HepG2 (cell line): Measurements from ENCODE around the gene GNG12. TPM values are rescaled to one million over a fixed set of nuclear protein-coding genes. Genes with fewer than 3 reads are reported as not detected.

Source experiments
- BHLHE40 ChIP-seq: IDR thresholded peaks from 2 replicates; pipeline ENCODE4 v1.6.1; 2011; ENCODE audit warnings: low read length, improper control_type of control experiment
- CREB3 ChIP-seq: sonication (generic); formaldehyde crosslinking; IDR thresholded peaks from 2 replicates; pipeline ENCODE4 v1.5.0; 2020; ENCODE audit warnings: missing genetic modification reagents
- ELK4 ChIP-seq: sonication (generic); formaldehyde crosslinking; IDR thresholded peaks from 2 replicates; pipeline ENCODE4 v1.9.0; 2021; ENCODE audit warnings: missing genetic modification reagents, borderline replicate concordance
- GTF3A ChIP-seq: sonication (generic); formaldehyde crosslinking; conservative IDR thresholded peaks from 2 replicates; pipeline ENCODE4 v1.4.0; 2020; ENCODE audit warnings: mild to moderate bottlenecking, missing genetic modification reagents
- HNRNPK ChIP-seq: fragments of 200-400 bp; formaldehyde crosslinking; IDR thresholded peaks from 2 replicates; pipeline ENCODE4 v1.6.1; 2018; ENCODE audit warnings: low read length, low read depth, moderate library complexity, mild to moderate bottlenecking; ENCODE audit not compliant: poor library complexity, severe bottlenecking
- HOXA7 ChIP-seq: sonication (generic); formaldehyde crosslinking; IDR thresholded peaks from 2 replicates; pipeline ENCODE4 v1.8.1; 2022; ENCODE audit warnings: mild to moderate bottlenecking, missing genetic modification reagents, moderate library complexity
- MAFF ChIP-seq: IDR thresholded peaks from 2 replicates; pipeline ENCODE4 v1.6.1; 2011; ENCODE audit warnings: low read depth, low read length, improper control_type of control experiment
- MLXIP ChIP-seq: sonication (generic); formaldehyde crosslinking; IDR thresholded peaks from 2 replicates; pipeline ENCODE4 v1.9.0; 2021; ENCODE audit warnings: missing genetic modification reagents, borderline replicate concordance
- PHF20 ChIP-seq: sonication (generic); formaldehyde crosslinking; IDR thresholded peaks from 2 replicates; pipeline ENCODE4 v1.5.0; 2020; ENCODE audit warnings: mild to moderate bottlenecking, missing genetic modification reagents
- RARA ChIP-seq: IDR thresholded peaks from 2 replicates; pipeline ENCODE4 v1.6.1; 2016; ENCODE audit warnings: missing genetic modification reagents, missing compliant biosample characterization
- RNF219 ChIP-seq: sonication (generic); formaldehyde crosslinking; IDR thresholded peaks from 2 replicates; pipeline ENCODE4 v1.5.0; 2020; ENCODE audit warnings: mild to moderate bottlenecking, missing genetic modification reagents
- RXRB ChIP-seq: IDR thresholded peaks from 2 replicates; pipeline ENCODE4 v1.6.1; 2016; ENCODE audit warnings: borderline replicate concordance, missing genetic modification reagents, missing compliant biosample characterization
- SP140L ChIP-seq: sonication (generic); formaldehyde crosslinking; IDR thresholded peaks from 2 replicates; pipeline ENCODE4 v1.4.0; 2020; ENCODE audit warnings: missing genetic modification reagents, borderline replicate concordance
- TGIF2 ChIP-seq: IDR thresholded peaks from 2 replicates; pipeline ENCODE4 v1.6.1; 2016; ENCODE audit warnings: control low read depth, missing compliant biosample characterization
- XRCC5 ChIP-seq: fragments of 200-400 bp; formaldehyde crosslinking; optimal IDR thresholded peaks from 2 replicates; pipeline ENCODE3; 2017; ENCODE audit warnings: mild to moderate bottlenecking, low read length
- ZNF274 ChIP-seq: sonication (generic); formaldehyde crosslinking; IDR thresholded peaks from 2 replicates; pipeline ENCODE4 v1.5.1; 2020; ENCODE audit warnings: mild to moderate bottlenecking, missing genetic modification reagents
- ZNF275 ChIP-seq: sonication (generic); formaldehyde crosslinking; IDR thresholded peaks from 2 replicates; pipeline ENCODE4 v1.8.0; 2022; ENCODE audit warnings: missing genetic modification reagents, mild to moderate bottlenecking, inconsistent platforms, borderline replicate concordance
- ZNF317 ChIP-seq: sonication (generic); formaldehyde crosslinking; IDR thresholded peaks from 2 replicates; pipeline ENCODE4 v1.5.0; 2020; ENCODE audit warnings: mild to moderate bottlenecking, missing genetic modification reagents
- ZNF333 ChIP-seq: sonication (generic); formaldehyde crosslinking; IDR thresholded peaks from 2 replicates; pipeline ENCODE4 v1.4.0; 2020; ENCODE audit warnings: mild to moderate bottlenecking, missing genetic modification reagents, borderline replicate concordance
- ZNF33A ChIP-seq: sonication (generic); formaldehyde crosslinking; IDR thresholded peaks from 2 replicates; pipeline ENCODE4 v1.5.1; 2020; ENCODE audit warnings: missing genetic modification reagents, mild to moderate bottlenecking, moderate library complexity, borderline replicate concordance
- ZNF570 ChIP-seq: sonication (generic); formaldehyde crosslinking; IDR thresholded peaks from 2 replicates; pipeline ENCODE4 v1.4.0; 2020; ENCODE audit warnings: mild to moderate bottlenecking, missing genetic modification reagents, borderline replicate concordance
- ZNF883 ChIP-seq: sonication (generic); formaldehyde crosslinking; IDR thresholded peaks from 2 replicates; pipeline ENCODE4 v1.5.1; 2020; ENCODE audit warnings: mild to moderate bottlenecking, missing genetic modification reagents; ENCODE audit errors: not compliant biosample characterization
- ZSCAN21 ChIP-seq: sonication (generic); formaldehyde crosslinking; IDR thresholded peaks from 2 replicates; pipeline ENCODE4 v1.8.0; 2022; ENCODE audit warnings: mild to moderate bottlenecking, missing genetic modification reagents, moderate library complexity, borderline replicate concordance
- polyA plus RNA-seq, 8 experiments: library from polyadenylated mRNA; depleted of rRNA in 3 of 8; stranded (reverse) in 7 of 8; unstranded in 1 of 8; fragments of >200 nt; fragmentation: Illumina TruSeq in 4 of 8; extraction: Trizol in 4 of 8; gene quantifications; 2 replicates each; pipeline versions ENCODE4 v1.2.1 to v1.2.3, GENCODE V29; 2011 to 2016; ENCODE audit warnings: low read depth in 4 of 8, missing spikeins in 1 of 8, mixed read lengths in 1 of 8; ENCODE audit not compliant: insufficient read depth in 1 of 8
- total RNA-seq, 5 experiments: library from RNA; depleted of rRNA; stranded (reverse); fragments of >200 nt; fragmentation: Illumina TruSeq; extraction: Trizol; gene quantifications; 2 replicates each; pipeline ENCODE4 v1.2.3, GENCODE V29; 2016; ENCODE audit warnings: low read depth in 1 of 5

Gene GNG12
- total and polyA plus RNA-seq, 2 of the 13 experiments (the other 11 are each of a cell fraction or from before 2014, with no cell fraction given), result 0.11 TPM

GRCh38 chr1:67717876-67718275 lies 115.4 kb downstream of the GNG12 start (continued):
- TF ChIP-seq MLXIP (no peak), HNRNPK (no peak), ZNF275 (CRISPR knock-in tag) (no peak), ZNF33A (CRISPR knock-in tag) (no peak), ZSCAN21 (CRISPR knock-in tag) (no peak), ZNF333 (CRISPR knock-in tag) (no peak), XRCC5 (no peak), SP140L (CRISPR knock-in tag) (no peak), GTF3A (CRISPR knock-in tag) (no peak), RARA (peak; percentile 27; the same call in 1 of the 2 replicates), RNF219 (CRISPR knock-in tag) (no peak), RXRB (CRISPR knock-in tag) (peak; percentile 89), TGIF2 (CRISPR knock-in tag) (no peak), PHF20 (CRISPR knock-in tag) (no peak), ZNF274 (CRISPR knock-in tag) (no peak), HOXA7 (no peak), MAFF (no peak), ZNF883 (CRISPR knock-in tag) (no peak), ZNF317 (no peak), ZNF570 (no peak), BHLHE40 (peak; percentile 86), CREB3 (CRISPR knock-in tag) (no peak), ELK4 (no peak)
